GM23338 (cell line): Measurements from ENCODE around the gene R3HDM4. TPM values are rescaled to one million over a fixed set of nuclear protein-coding genes. Genes with fewer than 3 reads are reported as not detected.

Experiments
- ATAC-seq: fragments of 200-7000 bp; cut with Tn5 transposase; 3 replicates; pipeline ENCODE4 v1.9.1; 2020
- DNase-seq: peaks from one replicate; pipeline ENCODE4 v3.0.0-alpha.2; 2015; ENCODE audit warnings: low spot score
- H2AFZ ChIP-seq: fragments of 200-600 bp; sonication (generic); 2 replicates; pipeline ENCODE4 v1.8.0; 2016; ENCODE audit warnings: antibody characterized with exemption, mild to moderate bottlenecking, moderate library complexity
- H3F3A ChIP-seq: fragments of 200-600 bp; sonication (generic); replicated peaks from 2 replicates; pipeline ENCODE4 v1.8.0; 2017; ENCODE audit warnings: antibody characterized with exemption, mixed run types, low read depth
- H3K27ac ChIP-seq: fragments of 200-600 bp; sonication (generic); 2 replicates; pipeline ENCODE4 v1.6.1; 2016; ENCODE audit warnings: low read depth
- H3K27me3 ChIP-seq: fragments of 200-600 bp; sonication (generic); 2 replicates; pipeline ENCODE4 v1.8.0; 2016; ENCODE audit warnings: mild to moderate bottlenecking, mixed run types, moderate library complexity; ENCODE audit not compliant: insufficient read depth
- H3K36me3 ChIP-seq: fragments of 200-600 bp; sonication (generic); 2 replicates; pipeline ENCODE4 v1.8.0; 2016; ENCODE audit warnings: mild to moderate bottlenecking; ENCODE audit not compliant: insufficient read depth
- H3K4me1 ChIP-seq: fragments of 200-600 bp; sonication (generic); 2 replicates; pipeline ENCODE4 v1.8.0; 2016; ENCODE audit warnings: mild to moderate bottlenecking, moderate library complexity; ENCODE audit not compliant: insufficient read depth
- H3K4me2 ChIP-seq: fragments of 200-600 bp; sonication (generic); 2 replicates; pipeline ENCODE4 v1.7.1; 2017; ENCODE audit warnings: mixed run types
- H3K4me3 ChIP-seq: fragments of 200-600 bp; sonication (generic); 2 replicates; pipeline ENCODE4 v1.6.1; 2016; ENCODE audit warnings: mixed run types
- H3K79me2 ChIP-seq: fragments of 200-600 bp; sonication (generic); replicated peaks from 2 replicates; pipeline ENCODE4 v1.8.0; 2017; ENCODE audit warnings: mild to moderate bottlenecking; ENCODE audit not compliant: insufficient read depth
- H3K9me2 ChIP-seq: fragments of 200-600 bp; sonication (generic); 2 replicates; pipeline ENCODE4 v1.8.0; 2017; ENCODE audit not compliant: insufficient read depth
- H4K20me1 ChIP-seq: fragments of 200-600 bp; sonication (generic); replicated peaks from 2 replicates; pipeline ENCODE4 v1.8.0; 2017; ENCODE audit warnings: mild to moderate bottlenecking; ENCODE audit not compliant: insufficient read depth
- H3K27ac Mint-ChIP-seq: 2 replicates; pipeline ENCODE4 v1.8.0; 2020; ENCODE audit warnings: inconsistent platforms, mild to moderate bottlenecking, moderate library complexity, mixed read lengths
- H3K27me3 Mint-ChIP-seq: 3 replicates; pipeline ENCODE4 v1.8.0; 2022; ENCODE audit warnings: low read depth, mild to moderate bottlenecking, moderate library complexity, mixed read lengths, inconsistent platforms; ENCODE audit not compliant: insufficient read depth, poor library complexity
- H3K36me3 Mint-ChIP-seq: 3 replicates; pipeline ENCODE4 v1.8.0; 2021; ENCODE audit warnings: low read depth, mild to moderate bottlenecking, inconsistent platforms, moderate library complexity, mixed read lengths
- H3K4me1 Mint-ChIP-seq: 3 replicates; pipeline ENCODE4 v1.8.0; 2020; ENCODE audit warnings: mild to moderate bottlenecking, inconsistent platforms, mixed read lengths
- H3K4me3 Mint-ChIP-seq: 3 replicates; pipeline ENCODE4 v1.8.0; 2021; ENCODE audit warnings: moderate library complexity, mild to moderate bottlenecking, inconsistent platforms, mixed read lengths
- H3K9me3 Mint-ChIP-seq: 3 replicates; pipeline ENCODE4 v1.8.0; 2020; ENCODE audit warnings: moderate library complexity, mild to moderate bottlenecking, inconsistent platforms, mixed read lengths
- CREB1 ChIP-seq: fragments of 250-450 bp; sonication (Bioruptor Pico); IDR thresholded peaks from 2 replicates; pipeline ENCODE4 v1.5.0; 2020; ENCODE audit warnings: low read depth, mild to moderate bottlenecking, moderate library complexity
- EZH2 ChIP-seq: fragments of 200-600 bp; sonication (generic); IDR thresholded peaks from one replicate; pipeline ENCODE4 v1.8.0; 2017; ENCODE audit warnings: antibody characterized with exemption, mild to moderate bottlenecking, low read depth; ENCODE audit not compliant: unreplicated experiment
- EZH2phosphoT487 ChIP-seq: fragments of 200-600 bp; sonication (generic); IDR thresholded peaks from one replicate; pipeline ENCODE4 v1.8.1; 2018; ENCODE audit warnings: antibody characterized with exemption; ENCODE audit not compliant: unreplicated experiment
- POLR2AphosphoS5 ChIP-seq: IDR thresholded peaks from 2 replicates; pipeline ENCODE4 v1.6.1; 2016; ENCODE audit warnings: antibody characterized with exemption, low read depth
- polyA plus RNA-seq: library from polyadenylated mRNA; unstranded; fragments of >200 nt; fragmentation: Nextera tagmentation; extraction: Ambion mirVana; gene quantifications from 2 replicates; pipeline ENCODE4 v1.2.1, GENCODE V29; 2016
- total RNA-seq: library from RNA; depleted of rRNA; stranded (reverse); fragments of >200 nt; shearing (Covaris generic); gene quantifications from 2 replicates; pipeline ENCODE4 v1.2.3, GENCODE V29; 2014
- TF ChIP-seq, protein P1 (sequence below): IDR thresholded peaks from one replicate; pipeline ENCODE4 v1.6.1; 2018; ENCODE audit warnings: antibody characterized with exemption; ENCODE audit not compliant: unreplicated experiment
- TF ChIP-seq, protein P2 (sequence below), 2 experiments: fragments of 200-600 bp in 1 of 2; sonication (generic) in 1 of 2; conservative IDR thresholded peaks; 2 replicates each; pipeline versions ENCODE4 v1.5.1 to v1.6.1; 2016 to 2017; ENCODE audit warnings: antibody characterized with exemption in 2 of 2, low read depth in 2 of 2, mild to moderate bottlenecking in 2 of 2, moderate library complexity in 1 of 2

R3HDM4 gene
- total and polyA plus RNA-seq, 2 experiments from 2014 or later = 76.5 to 87.1 TPM

DNA sequence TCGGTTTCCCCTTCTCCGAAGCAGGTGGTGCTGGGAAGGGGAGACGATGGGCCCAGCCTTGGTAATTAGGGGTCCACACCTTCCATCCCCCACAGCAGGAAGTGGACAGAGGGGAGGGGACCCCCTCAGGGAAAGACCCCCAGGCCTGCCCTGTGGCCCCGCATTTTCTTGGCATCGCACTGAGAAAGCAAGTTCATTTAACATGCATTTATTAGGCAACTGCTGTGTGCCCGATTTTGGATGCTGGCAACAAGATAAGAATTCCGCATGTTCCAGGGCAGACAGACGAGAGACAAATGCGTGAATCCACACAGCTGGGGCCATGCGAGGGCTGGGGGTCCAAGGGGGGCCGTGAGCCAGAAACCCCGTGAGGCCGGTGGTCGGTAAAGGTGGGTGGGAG is 41.3 kb upstream of the R3HDM4 start:
- Mint-ChIP-seq H3K27ac (no peak overlapping the region), H3K4me1 (peaks cover 21% of the 10 kb centered on the region)
- peaks cover 36% of the 10 kb centered on the region for H3K4me1 ChIP-seq

DNA sequence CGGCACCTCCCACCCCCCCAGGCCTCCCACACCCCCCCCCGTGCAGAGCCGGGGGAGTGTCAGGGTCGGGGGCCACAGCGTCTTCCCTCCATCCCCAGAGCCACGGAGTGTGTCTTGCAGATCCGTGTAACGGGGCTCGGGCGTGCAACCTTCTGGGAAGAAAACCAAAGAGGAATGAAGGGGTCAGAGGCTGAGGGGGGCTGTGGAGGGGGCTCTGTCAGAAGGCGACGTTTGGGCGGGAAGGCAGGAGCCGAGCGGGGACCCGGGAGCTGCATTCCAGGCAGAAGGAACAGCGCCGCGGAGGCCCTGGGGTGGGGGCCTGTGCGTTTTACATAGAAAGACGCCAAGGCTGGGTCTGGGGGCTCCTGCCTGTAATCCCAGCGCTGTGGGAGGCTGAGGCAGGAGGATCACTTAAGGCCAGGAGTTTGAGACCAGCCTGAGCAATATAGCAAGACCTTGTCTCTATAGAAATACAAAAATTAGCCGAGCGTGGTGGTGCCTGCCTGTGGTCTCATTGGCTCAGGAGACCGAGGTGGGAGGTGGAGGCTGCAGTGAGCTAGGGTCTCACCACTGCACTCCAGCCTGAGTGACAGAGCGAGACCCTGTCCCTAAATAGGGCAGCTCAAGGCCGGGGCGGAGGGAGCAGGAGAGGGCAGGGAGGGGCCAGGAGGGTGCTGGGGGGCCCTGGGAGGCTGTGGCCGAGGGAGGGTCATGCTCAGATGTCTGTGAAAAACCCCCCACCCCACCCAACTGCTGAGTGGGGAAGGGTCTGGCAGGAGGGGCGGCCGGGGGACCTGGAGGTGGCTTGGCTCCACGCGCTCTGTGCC is 40.6 kb upstream of the R3HDM4 start:
- DNase-seq = peak; percentile 69
- H3K4me3 ChIP-seq = peak overlapping the region; percentile 47; the same call in 1 of the 2 replicates
- peak; percentile 17 for ATAC-seq
- no peaks in the 10 kb centered on the region for H3K36me3 Mint-ChIP-seq
- peaks cover 41% of the 10 kb centered on the region for H3K79me2 ChIP-seq
- peaks cover 17% of the 10 kb centered on the region; the same call in 1 of the 2 replicates for H3F3A ChIP-seq
- peaks cover 16% of the 10 kb centered on the region for H3K27me3 Mint-ChIP-seq
- H3K9me2 ChIP-seq = no peaks in the 10 kb centered on the region
- no peaks in the 10 kb centered on the region for H3K27me3 ChIP-seq
- H3K27ac ChIP-seq = peak overlapping the region; percentile 86
- H3K9me3 Mint-ChIP-seq = no peaks in the 10 kb centered on the region
- H3K4me1 ChIP-seq = peaks cover 36% of the 10 kb centered on the region
- H3K27ac Mint-ChIP-seq = peak overlapping the region; percentile 88
- peak overlapping the region; percentile 82 for H3K4me2 ChIP-seq
- no peaks in the 10 kb centered on the region; the same call in 1 of the 2 replicates for H4K20me1 ChIP-seq
- H2AFZ ChIP-seq = no peak overlapping the region; the same call in 1 of the 2 replicates
- peak overlapping the region; percentile 17; the same call in 2 of the 3 replicates for H3K4me3 Mint-ChIP-seq
- peaks cover 18% of the 10 kb centered on the region; the same call in 2 of the 3 replicates for H3K4me1 Mint-ChIP-seq
- H3K36me3 ChIP-seq = no peaks in the 10 kb centered on the region
- no peak for TF ChIP-seq CREB1

More for the DNA sequence above, 41.3 kb upstream of the R3HDM4 start:
- DNase-seq (no peak), ATAC-seq (no peak)
- TF ChIP-seq, protein P1, sequence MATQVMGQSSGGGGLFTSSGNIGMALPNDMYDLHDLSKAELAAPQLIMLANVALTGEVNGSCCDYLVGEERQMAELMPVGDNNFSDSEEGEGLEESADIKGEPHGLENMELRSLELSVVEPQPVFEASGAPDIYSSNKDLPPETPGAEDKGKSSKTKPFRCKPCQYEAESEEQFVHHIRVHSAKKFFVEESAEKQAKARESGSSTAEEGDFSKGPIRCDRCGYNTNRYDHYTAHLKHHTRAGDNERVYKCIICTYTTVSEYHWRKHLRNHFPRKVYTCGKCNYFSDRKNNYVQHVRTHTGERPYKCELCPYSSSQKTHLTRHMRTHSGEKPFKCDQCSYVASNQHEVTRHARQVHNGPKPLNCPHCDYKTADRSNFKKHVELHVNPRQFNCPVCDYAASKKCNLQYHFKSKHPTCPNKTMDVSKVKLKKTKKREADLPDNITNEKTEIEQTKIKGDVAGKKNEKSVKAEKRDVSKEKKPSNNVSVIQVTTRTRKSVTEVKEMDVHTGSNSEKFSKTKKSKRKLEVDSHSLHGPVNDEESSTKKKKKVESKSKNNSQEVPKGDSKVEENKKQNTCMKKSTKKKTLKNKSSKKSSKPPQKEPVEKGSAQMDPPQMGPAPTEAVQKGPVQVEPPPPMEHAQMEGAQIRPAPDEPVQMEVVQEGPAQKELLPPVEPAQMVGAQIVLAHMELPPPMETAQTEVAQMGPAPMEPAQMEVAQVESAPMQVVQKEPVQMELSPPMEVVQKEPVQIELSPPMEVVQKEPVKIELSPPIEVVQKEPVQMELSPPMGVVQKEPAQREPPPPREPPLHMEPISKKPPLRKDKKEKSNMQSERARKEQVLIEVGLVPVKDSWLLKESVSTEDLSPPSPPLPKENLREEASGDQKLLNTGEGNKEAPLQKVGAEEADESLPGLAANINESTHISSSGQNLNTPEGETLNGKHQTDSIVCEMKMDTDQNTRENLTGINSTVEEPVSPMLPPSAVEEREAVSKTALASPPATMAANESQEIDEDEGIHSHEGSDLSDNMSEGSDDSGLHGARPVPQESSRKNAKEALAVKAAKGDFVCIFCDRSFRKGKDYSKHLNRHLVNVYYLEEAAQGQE = no peak
- TF ChIP-seq, protein P2, sequence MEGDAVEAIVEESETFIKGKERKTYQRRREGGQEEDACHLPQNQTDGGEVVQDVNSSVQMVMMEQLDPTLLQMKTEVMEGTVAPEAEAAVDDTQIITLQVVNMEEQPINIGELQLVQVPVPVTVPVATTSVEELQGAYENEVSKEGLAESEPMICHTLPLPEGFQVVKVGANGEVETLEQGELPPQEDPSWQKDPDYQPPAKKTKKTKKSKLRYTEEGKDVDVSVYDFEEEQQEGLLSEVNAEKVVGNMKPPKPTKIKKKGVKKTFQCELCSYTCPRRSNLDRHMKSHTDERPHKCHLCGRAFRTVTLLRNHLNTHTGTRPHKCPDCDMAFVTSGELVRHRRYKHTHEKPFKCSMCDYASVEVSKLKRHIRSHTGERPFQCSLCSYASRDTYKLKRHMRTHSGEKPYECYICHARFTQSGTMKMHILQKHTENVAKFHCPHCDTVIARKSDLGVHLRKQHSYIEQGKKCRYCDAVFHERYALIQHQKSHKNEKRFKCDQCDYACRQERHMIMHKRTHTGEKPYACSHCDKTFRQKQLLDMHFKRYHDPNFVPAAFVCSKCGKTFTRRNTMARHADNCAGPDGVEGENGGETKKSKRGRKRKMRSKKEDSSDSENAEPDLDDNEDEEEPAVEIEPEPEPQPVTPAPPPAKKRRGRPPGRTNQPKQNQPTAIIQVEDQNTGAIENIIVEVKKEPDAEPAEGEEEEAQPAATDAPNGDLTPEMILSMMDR (conservative IDR thresholded peaks at IDR 0.05; ENCODE audit: low read depth in 2 of 2) = no peak
- no peak for TF ChIP-seq CREB1
- TF ChIP-seq EZH2 = no peak
- TF ChIP-seq EZH2phosphoT487 = no peak
- TF ChIP-seq POLR2AphosphoS5 = no peak
- Histone ChIP-seq H2AFZ (no peak overlapping the region), H3K36me3 (no peaks in the 10 kb centered on the region), H4K20me1 (no peaks in the 10 kb centered on the region; the same call in 1 of the 2 replicates), H3K4me3 (no peak overlapping the region), H3K9me2 (no peaks in the 10 kb centered on the region), H3K27ac (peak overlapping the region; percentile 86), H3K79me2 (peaks cover 41% of the 10 kb centered on the region), H3K4me2 (no peak overlapping the region; the same call in 1 of the 2 replicates), H3K27me3 (no peaks in the 10 kb centered on the region), H3F3A (peaks cover 17% of the 10 kb centered on the region; the same call in 1 of the 2 replicates)
- peaks cover 17% of the 10 kb centered on the region for H3K27me3 Mint-ChIP-seq
- no peak overlapping the region for H3K4me3 Mint-ChIP-seq
- no peaks in the 10 kb centered on the region for H3K9me3 Mint-ChIP-seq
- peaks cover 3% of the 10 kb centered on the region; the same call in 1 of the 3 replicates for H3K36me3 Mint-ChIP-seq
